GM18858 (cell line): ENCODE data around the gene ANKS1B.
"Not testable (repeated sequence)": the region's sequence is repeated elsewhere in the genome, so short reads cannot be mapped to it uniquely, and the experiment has no call there.

Experiments
- ATAC-seq: cut with Tn5 transposase; IDR thresholded peaks from one replicate; pipeline ENCODE4 v1.9.1; 2021; ENCODE audit not compliant: unreplicated experiment

ANKS1B gene

DNA sequence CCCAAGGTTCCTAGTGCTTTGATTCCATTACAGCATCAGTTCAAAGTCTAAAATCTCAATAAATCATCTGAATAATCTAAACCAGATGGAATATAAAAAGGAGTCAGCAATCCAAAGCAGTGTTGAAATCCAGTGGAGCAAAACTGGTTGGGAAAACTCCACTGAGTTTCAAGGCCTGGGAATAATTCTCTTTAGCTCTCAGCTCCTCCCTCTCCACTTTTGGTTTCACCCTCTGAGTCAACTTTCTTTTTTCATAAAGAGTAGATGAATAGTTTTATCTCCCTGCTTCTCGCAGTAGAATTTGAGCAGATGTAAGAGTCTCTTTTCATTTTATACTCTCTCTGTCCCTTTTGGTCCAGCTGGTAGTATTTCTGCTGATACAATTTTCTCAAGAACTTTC, 1001.1 kb downstream of the ANKS1B start:
- no peak for ATAC-seq

DNA sequence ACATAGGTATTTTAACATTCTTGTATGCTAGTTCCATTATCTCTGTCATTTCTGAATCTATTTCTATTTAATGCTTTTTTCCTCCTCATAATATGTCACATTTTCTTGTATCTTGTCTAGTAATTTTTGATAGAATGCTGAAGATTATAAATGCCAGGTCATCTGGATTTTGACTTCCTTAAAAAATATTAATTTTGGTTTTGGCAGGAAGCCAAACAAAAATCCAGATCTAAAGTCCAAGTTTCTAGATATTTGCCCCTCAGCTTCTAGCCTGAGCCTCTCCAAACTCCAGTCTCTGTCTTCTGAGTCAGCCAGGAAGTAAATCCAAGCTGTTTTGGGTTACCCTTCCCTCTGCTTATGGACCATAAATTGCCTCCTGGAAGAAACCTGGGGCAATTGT, 1004.2 kb downstream of the ANKS1B start:
- ATAC-seq, result no peak

GRCh38 chr12:98977186-98977585, 1007.5 kb downstream of the ANKS1B start:
- ATAC-seq, result no peak

DNA sequence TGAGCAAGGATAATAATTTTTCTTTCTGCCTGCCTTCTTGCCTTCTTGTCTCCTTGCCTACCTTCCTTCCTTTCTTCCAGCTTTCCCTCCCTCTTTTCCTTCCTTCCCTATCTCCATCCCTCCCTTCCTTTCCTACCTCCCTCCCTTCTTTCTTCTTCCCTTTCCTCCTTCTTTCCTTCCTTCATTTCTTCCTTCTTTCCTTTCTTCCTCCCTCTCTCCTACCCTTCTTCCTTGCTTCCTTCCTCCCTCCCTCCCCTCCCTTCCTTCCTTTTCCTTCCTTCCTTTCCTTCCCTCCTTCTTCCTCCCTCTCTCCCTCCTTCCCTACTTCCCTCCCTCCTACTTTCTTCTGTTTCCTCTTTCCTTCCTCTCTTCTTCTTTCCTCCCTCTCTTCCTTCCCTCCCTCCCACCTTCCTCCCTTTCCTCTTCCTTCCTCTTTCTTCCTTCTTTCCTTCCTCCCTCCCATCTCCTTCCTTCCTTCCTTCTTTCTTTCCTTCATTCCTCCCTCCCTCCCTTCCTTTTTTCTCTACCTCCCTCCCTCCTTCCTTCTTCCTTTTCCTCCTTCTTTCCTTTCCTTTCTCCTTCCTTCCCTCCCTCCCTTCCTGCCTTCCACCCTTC, 1009.9 kb downstream of the ANKS1B start:
- ATAC-seq, result no peak

DNA sequence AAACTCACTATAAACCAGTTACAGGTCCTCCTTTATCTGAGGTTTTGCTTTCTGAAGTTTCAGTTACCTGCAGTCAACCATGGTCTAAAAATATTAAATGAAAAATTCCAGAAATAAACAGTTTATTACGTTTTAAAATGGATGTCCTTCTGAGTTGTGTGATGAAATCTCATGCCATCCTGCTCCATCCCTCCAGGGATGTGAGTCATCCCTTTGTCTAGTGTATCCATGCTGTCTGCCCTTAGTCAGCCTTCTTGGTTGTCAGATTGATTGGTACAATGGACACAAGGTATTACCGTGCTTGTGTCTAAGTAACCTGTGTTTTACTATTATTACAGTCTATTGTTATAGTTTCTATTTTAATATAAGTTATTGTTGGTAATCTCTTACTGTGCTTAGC, 1011.3 kb downstream of the ANKS1B start:
- ATAC-seq, result no peak

- no peak for ATAC-seq
Observed at GRCh38 chr12:98970950-98971349, 1013.8 kb downstream of the ANKS1B start.

DNA sequence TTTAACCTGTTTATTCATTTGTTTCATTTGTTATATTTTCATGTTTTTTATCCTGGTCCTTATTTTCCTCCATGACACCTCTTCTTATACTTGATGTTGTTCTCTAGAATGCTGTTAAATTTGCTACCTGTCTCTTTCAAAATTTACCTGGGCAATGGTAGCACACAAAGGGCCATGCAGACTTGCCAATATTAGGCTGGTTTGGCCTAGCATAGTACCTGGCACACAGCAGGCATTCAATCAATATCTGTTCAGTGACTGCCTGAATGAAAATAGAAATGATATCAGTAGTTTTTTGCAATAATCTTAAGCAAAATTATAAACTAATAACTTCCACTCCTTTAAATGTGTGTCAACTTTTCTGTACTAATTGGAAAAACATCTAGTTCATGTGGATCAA, 1014.5 kb downstream of the ANKS1B start:
- ATAC-seq, result no peak

GRCh38 chr12:98968896-98969295, 1015.8 kb downstream of the ANKS1B start:
- no peak for ATAC-seq

DNA sequence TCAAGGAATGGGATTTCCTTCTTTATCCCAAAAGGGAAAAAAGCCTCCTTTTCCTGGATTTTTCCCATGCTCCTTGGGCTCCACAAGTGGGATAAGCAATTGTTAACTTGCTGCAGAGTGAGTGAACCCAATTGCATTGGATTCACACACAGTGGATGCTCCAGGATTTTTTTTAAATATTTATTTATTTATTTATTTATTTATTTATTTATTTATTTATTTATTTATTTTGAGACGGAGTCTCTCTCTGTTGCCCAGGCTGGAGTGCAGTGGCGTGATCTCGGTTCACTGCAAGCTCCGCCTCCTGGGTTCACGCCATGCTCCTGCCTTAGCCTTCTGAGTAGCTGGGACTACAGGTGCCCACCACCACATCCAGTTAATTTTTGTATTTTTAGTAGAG, 1027.6 kb downstream of the ANKS1B start:
- ATAC-seq, result not testable (repeated sequence)

GRCh38 chr12:98955284-98955683, 1029.5 kb downstream of the ANKS1B start:
- ATAC-seq, result peak; percentile 96

DNA sequence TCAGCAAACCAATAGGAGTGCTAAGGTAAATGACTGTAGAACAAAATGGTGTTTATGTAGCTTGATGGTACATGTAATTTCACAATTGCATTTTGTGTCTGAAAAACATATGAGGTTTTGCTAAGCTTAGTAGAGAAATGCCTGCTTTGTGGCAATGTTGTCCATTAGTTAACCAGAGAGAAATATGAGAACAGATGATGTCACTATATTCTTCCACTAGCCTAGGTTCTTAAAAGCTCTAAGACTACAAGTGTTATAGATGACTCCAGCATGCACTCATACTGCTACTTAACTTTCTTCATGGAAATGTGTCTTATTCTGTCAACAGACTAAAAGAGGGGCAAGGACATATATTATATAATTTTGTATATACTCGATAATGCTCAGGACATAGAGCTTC, 1030.2 kb downstream of the ANKS1B start:
- ATAC-seq, result no peak

- no peak for ATAC-seq
Observed at GRCh38 chr12:98951406-98951805, 1033.3 kb downstream of the ANKS1B start.

- ATAC-seq, result no peak
Observed at GRCh38 chr12:98948343-98948949, 1036.3 kb downstream of the ANKS1B start.

GRCh38 chr12:98945864-98946263, 1038.9 kb downstream of the ANKS1B start:
- ATAC-seq, result no peak

- no peak for ATAC-seq
Observed at GRCh38 chr12:98939926-98940325, 1044.8 kb downstream of the ANKS1B start.

GRCh38 chr12:98939350-98939749, 1045.4 kb downstream of the ANKS1B start:
- no peak for ATAC-seq

DNA sequence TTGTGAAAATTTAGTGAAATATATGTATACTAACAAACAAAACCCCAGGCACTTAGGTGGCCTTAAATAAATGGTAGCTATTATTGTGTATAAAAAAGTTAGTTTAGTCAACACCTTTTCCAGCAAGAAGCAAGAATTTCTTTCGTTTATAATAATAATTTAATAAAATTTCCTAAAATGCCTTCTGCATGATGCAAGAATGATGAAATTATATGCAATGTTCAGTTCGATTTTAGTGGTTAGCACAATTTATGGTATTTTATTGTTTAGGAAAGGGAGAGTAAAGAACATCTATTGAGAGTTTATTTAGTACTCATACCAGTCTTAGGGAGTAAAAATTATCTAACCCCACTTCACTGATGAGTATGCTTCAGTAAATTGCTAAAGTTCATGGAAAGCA, 1048.9 kb downstream of the ANKS1B start:
- no peak for ATAC-seq

GRCh38 chr12:98922871-98923270, 1061.9 kb downstream of the ANKS1B start:
- no peak for ATAC-seq

- no peak for ATAC-seq
Observed at GRCh38 chr12:98918176-98918863, 1066.4 kb downstream of the ANKS1B start.

GRCh38 chr12:98916106-98916505, 1068.6 kb downstream of the ANKS1B start:
- no peak for ATAC-seq

GRCh38 chr12:98912401-98912974, 1072.2 kb downstream of the ANKS1B start:
- no peak for ATAC-seq

DNA sequence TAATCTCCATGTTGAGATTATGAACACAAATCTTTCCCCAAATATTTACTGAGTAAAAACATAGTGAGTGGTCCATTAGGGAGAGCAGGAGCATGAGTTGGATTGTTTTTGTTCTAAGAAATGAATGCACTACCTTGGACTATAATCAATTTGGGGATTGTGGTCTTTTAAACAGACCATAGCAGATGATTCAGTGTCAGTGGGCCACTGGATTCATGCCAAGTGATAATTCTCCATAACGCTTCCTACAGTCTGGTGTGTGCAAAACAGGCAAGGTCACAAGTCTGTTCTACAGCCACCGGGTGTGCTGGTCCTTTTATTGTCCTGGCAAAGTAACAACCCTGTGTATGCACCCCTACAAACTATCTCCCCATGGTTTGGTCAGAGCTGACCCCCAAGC, 1073.3 kb downstream of the ANKS1B start:
- ATAC-seq, result no peak
